GM23338 (cell line): Measurements from ENCODE around the gene GRM8. TPM values are rescaled to one million over a fixed set of nuclear protein-coding genes. Genes with fewer than 3 reads are reported as not detected.

Source experiments
- ATAC-seq: fragments of 200-7000 bp; cut with Tn5 transposase; 3 replicates; pipeline ENCODE4 v1.9.1; 2020
- DNase-seq: peaks from one replicate; pipeline ENCODE4 v3.0.0-alpha.2; 2015; ENCODE audit warnings: low spot score
- H2AFZ ChIP-seq: fragments of 200-600 bp; sonication (generic); 2 replicates; pipeline ENCODE4 v1.8.0; 2016; ENCODE audit warnings: antibody characterized with exemption, mild to moderate bottlenecking, moderate library complexity
- H3F3A ChIP-seq: fragments of 200-600 bp; sonication (generic); replicated peaks from 2 replicates; pipeline ENCODE4 v1.8.0; 2017; ENCODE audit warnings: antibody characterized with exemption, mixed run types, low read depth
- H3K27ac ChIP-seq: fragments of 200-600 bp; sonication (generic); 2 replicates; pipeline ENCODE4 v1.6.1; 2016; ENCODE audit warnings: low read depth
- H3K27me3 ChIP-seq: fragments of 200-600 bp; sonication (generic); 2 replicates; pipeline ENCODE4 v1.8.0; 2016; ENCODE audit warnings: mild to moderate bottlenecking, mixed run types, moderate library complexity; ENCODE audit not compliant: insufficient read depth
- H3K36me3 ChIP-seq: fragments of 200-600 bp; sonication (generic); 2 replicates; pipeline ENCODE4 v1.8.0; 2016; ENCODE audit warnings: mild to moderate bottlenecking; ENCODE audit not compliant: insufficient read depth
- H3K4me1 ChIP-seq: fragments of 200-600 bp; sonication (generic); 2 replicates; pipeline ENCODE4 v1.8.0; 2016; ENCODE audit warnings: mild to moderate bottlenecking, moderate library complexity; ENCODE audit not compliant: insufficient read depth
- H3K4me2 ChIP-seq: fragments of 200-600 bp; sonication (generic); 2 replicates; pipeline ENCODE4 v1.7.1; 2017; ENCODE audit warnings: mixed run types
- H3K4me3 ChIP-seq: fragments of 200-600 bp; sonication (generic); 2 replicates; pipeline ENCODE4 v1.6.1; 2016; ENCODE audit warnings: mixed run types
- H3K79me2 ChIP-seq: fragments of 200-600 bp; sonication (generic); replicated peaks from 2 replicates; pipeline ENCODE4 v1.8.0; 2017; ENCODE audit warnings: mild to moderate bottlenecking; ENCODE audit not compliant: insufficient read depth
- H3K9me2 ChIP-seq: fragments of 200-600 bp; sonication (generic); 2 replicates; pipeline ENCODE4 v1.8.0; 2017; ENCODE audit not compliant: insufficient read depth
- H4K20me1 ChIP-seq: fragments of 200-600 bp; sonication (generic); replicated peaks from 2 replicates; pipeline ENCODE4 v1.8.0; 2017; ENCODE audit warnings: mild to moderate bottlenecking; ENCODE audit not compliant: insufficient read depth
- H3K27ac Mint-ChIP-seq: 2 replicates; pipeline ENCODE4 v1.8.0; 2020; ENCODE audit warnings: inconsistent platforms, mild to moderate bottlenecking, moderate library complexity, mixed read lengths
- H3K27me3 Mint-ChIP-seq: 3 replicates; pipeline ENCODE4 v1.8.0; 2022; ENCODE audit warnings: low read depth, mild to moderate bottlenecking, moderate library complexity, mixed read lengths, inconsistent platforms; ENCODE audit not compliant: insufficient read depth, poor library complexity
- H3K36me3 Mint-ChIP-seq: 3 replicates; pipeline ENCODE4 v1.8.0; 2021; ENCODE audit warnings: low read depth, mild to moderate bottlenecking, inconsistent platforms, moderate library complexity, mixed read lengths
- H3K4me1 Mint-ChIP-seq: 3 replicates; pipeline ENCODE4 v1.8.0; 2020; ENCODE audit warnings: mild to moderate bottlenecking, inconsistent platforms, mixed read lengths
- H3K4me3 Mint-ChIP-seq: 3 replicates; pipeline ENCODE4 v1.8.0; 2021; ENCODE audit warnings: moderate library complexity, mild to moderate bottlenecking, inconsistent platforms, mixed read lengths
- H3K9me3 Mint-ChIP-seq: 3 replicates; pipeline ENCODE4 v1.8.0; 2020; ENCODE audit warnings: moderate library complexity, mild to moderate bottlenecking, inconsistent platforms, mixed read lengths
- CREB1 ChIP-seq: fragments of 250-450 bp; sonication (Bioruptor Pico); IDR thresholded peaks from 2 replicates; pipeline ENCODE4 v1.5.0; 2020; ENCODE audit warnings: low read depth, mild to moderate bottlenecking, moderate library complexity
- EZH2phosphoT487 ChIP-seq: fragments of 200-600 bp; sonication (generic); IDR thresholded peaks from one replicate; pipeline ENCODE4 v1.8.1; 2018; ENCODE audit warnings: antibody characterized with exemption; ENCODE audit not compliant: unreplicated experiment
- JUNB ChIP-seq: IDR thresholded peaks from one replicate; pipeline ENCODE4 v1.6.1; 2016; ENCODE audit warnings: antibody characterized with exemption; ENCODE audit not compliant: unreplicated experiment
- NANOG ChIP-seq: IDR thresholded peaks from 2 replicates; pipeline ENCODE4 v1.6.1; 2016; ENCODE audit warnings: antibody characterized with exemption, borderline replicate concordance
- STAT1 ChIP-seq: IDR thresholded peaks from one replicate; pipeline ENCODE4 v1.6.1; 2016; ENCODE audit warnings: antibody characterized with exemption; ENCODE audit not compliant: unreplicated experiment
- ZNF114 ChIP-seq: fragments of 250-450 bp; sonication (Bioruptor Pico); IDR thresholded peaks from 2 replicates; pipeline ENCODE4 v1.5.0; 2020; ENCODE audit warnings: mild to moderate bottlenecking, moderate library complexity
- polyA plus RNA-seq: library from polyadenylated mRNA; unstranded; fragments of >200 nt; fragmentation: Nextera tagmentation; extraction: Ambion mirVana; gene quantifications from 2 replicates; pipeline ENCODE4 v1.2.1, GENCODE V29; 2016
- total RNA-seq: library from RNA; depleted of rRNA; stranded (reverse); fragments of >200 nt; shearing (Covaris generic); gene quantifications from 2 replicates; pipeline ENCODE4 v1.2.3, GENCODE V29; 2014
- TF ChIP-seq, protein P1 (sequence below): IDR thresholded peaks from 2 replicates; pipeline ENCODE4 v1.6.1; 2016; ENCODE audit warnings: antibody characterized with exemption
- TF ChIP-seq, protein P2 (sequence below): fragments of 250-450 bp; sonication (Bioruptor Pico); IDR thresholded peaks from 2 replicates; pipeline ENCODE4 v1.5.0; 2020; ENCODE audit warnings: mild to moderate bottlenecking, moderate library complexity

Gene GRM8
- total and polyA plus RNA-seq, 2 experiments from 2014 or later, result 1.9 to 6.6 TPM

DNA sequence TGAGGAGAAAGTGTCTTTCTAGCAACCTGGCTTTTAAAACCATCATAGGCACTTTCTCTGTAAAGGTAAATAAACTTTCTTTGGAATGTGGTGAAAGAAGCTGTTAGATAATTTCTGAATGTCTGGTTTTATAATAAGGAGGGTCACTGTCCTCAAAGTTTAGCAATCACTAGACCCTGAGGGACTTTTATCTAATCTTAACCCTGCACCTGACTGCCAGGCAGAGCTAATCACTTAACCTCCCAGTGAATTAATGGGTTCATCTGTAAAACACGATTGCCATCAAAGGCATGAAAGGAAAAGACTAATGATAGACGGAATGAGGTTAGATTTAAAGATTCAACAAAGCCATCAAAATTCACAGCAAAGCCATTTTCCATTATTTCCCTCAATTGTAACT, 553.8 kb downstream of the GRM8 start:
- H3F3A ChIP-seq, result no peaks in the 10 kb centered on the region
- TF ChIP-seq, protein P1, sequence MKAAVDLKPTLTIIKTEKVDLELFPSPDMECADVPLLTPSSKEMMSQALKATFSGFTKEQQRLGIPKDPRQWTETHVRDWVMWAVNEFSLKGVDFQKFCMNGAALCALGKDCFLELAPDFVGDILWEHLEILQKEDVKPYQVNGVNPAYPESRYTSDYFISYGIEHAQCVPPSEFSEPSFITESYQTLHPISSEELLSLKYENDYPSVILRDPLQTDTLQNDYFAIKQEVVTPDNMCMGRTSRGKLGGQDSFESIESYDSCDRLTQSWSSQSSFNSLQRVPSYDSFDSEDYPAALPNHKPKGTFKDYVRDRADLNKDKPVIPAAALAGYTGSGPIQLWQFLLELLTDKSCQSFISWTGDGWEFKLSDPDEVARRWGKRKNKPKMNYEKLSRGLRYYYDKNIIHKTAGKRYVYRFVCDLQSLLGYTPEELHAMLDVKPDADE, result no peak
- TF ChIP-seq STAT1, result no peak
- no peak for TF ChIP-seq EZH2phosphoT487
- TF ChIP-seq ZNF114 (CRISPR knock-in tag), result no peak
- TF ChIP-seq JUNB, result no peak
- no peak for TF ChIP-seq NANOG
- TF ChIP-seq CREB1 (CRISPR knock-in tag), result no peak
- TF ChIP-seq, protein P2, sequence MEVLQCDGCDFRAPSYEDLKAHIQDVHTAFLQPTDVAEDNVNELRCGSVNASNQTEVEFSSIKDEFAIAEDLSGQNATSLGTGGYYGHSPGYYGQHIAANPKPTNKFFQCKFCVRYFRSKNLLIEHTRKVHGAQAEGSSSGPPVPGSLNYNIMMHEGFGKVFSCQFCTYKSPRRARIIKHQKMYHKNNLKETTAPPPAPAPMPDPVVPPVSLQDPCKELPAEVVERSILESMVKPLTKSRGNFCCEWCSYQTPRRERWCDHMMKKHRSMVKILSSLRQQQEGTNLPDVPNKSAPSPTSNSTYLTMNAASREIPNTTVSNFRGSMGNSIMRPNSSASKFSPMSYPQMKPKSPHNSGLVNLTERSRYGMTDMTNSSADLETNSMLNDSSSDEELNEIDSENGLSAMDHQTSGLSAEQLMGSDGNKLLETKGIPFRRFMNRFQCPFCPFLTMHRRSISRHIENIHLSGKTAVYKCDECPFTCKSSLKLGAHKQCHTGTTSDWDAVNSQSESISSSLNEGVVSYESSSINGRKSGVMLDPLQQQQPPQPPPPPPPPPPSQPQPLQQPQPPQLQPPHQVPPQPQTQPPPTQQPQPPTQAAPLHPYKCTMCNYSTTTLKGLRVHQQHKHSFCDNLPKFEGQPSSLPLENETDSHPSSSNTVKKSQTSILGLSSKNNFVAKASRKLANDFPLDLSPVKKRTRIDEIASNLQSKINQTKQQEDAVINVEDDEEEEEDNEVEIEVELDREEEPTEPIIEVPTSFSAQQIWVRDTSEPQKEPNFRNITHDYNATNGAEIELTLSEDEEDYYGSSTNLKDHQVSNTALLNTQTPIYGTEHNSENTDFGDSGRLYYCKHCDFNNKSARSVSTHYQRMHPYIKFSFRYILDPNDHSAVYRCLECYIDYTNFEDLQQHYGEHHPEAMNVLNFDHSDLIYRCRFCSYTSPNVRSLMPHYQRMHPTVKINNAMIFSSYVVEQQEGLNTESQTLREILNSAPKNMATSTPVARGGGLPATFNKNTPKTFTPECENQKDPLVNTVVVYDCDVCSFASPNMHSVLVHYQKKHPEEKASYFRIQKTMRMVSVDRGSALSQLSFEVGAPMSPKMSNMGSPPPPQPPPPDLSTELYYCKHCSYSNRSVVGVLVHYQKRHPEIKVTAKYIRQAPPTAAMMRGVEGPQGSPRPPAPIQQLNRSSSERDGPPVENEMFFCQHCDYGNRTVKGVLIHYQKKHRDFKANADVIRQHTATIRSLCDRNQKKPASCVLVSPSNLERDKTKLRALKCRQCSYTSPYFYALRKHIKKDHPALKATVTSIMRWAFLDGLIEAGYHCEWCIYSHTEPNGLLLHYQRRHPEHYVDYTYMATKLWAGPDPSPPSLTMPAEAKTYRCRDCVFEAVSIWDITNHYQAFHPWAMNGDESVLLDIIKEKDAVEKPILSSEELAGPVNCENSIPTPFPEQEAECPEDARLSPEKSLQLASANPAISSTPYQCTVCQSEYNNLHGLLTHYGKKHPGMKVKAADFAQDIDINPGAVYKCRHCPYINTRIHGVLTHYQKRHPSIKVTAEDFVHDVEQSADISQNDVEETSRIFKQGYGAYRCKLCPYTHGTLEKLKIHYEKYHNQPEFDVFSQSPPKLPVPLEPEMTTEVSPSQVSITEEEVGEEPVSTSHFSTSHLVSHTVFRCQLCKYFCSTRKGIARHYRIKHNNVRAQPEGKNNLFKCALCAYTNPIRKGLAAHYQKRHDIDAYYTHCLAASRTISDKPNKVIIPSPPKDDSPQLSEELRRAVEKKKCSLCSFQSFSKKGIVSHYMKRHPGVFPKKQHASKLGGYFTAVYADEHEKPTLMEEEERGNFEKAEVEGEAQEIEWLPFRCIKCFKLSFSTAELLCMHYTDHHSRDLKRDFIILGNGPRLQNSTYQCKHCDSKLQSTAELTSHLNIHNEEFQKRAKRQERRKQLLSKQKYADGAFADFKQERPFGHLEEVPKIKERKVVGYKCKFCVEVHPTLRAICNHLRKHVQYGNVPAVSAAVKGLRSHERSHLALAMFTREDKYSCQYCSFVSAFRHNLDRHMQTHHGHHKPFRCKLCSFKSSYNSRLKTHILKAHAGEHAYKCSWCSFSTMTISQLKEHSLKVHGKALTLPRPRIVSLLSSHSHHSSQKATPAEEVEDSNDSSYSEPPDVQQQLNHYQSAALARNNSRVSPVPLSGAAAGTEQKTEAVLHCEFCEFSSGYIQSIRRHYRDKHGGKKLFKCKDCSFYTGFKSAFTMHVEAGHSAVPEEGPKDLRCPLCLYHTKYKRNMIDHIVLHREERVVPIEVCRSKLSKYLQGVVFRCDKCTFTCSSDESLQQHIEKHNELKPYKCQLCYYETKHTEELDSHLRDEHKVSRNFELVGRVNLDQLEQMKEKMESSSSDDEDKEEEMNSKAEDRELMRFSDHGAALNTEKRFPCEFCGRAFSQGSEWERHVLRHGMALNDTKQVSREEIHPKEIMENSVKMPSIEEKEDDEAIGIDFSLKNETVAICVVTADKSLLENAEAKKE, result no peak
- no peak overlapping the region for H3K4me2 ChIP-seq
- no peaks in the 10 kb centered on the region for H3K79me2 ChIP-seq
- no peaks in the 10 kb centered on the region for H3K27me3 ChIP-seq
- H3K27ac ChIP-seq, result no peak overlapping the region
- no peaks in the 10 kb centered on the region for H4K20me1 ChIP-seq
- Mint-ChIP-seq H3K27ac (peak overlapping the region; percentile 42; the same call in 1 of the 2 replicates), H3K27me3 (no peaks in the 10 kb centered on the region), H3K36me3 (peaks cover 4% of the 10 kb centered on the region; the same call in 2 of the 3 replicates), H3K4me1 (peaks cover 29% of the 10 kb centered on the region), H3K9me3 (no peaks in the 10 kb centered on the region), H3K4me3 (no peak overlapping the region)
- no peak overlapping the region for H2AFZ ChIP-seq
- no peak overlapping the region for H3K4me3 ChIP-seq
- H3K9me2 ChIP-seq, result no peaks in the 10 kb centered on the region
- ATAC-seq, result no peak
- H3K4me1 ChIP-seq, result peaks cover 10% of the 10 kb centered on the region; the same call in 1 of the 2 replicates
- DNase-seq, result no peak
- no peaks in the 10 kb centered on the region for H3K36me3 ChIP-seq
